GM18867 (cell line): Measurements from ENCODE around the gene MYO3B.
"Not testable (repeated sequence)": the region's sequence is repeated elsewhere in the genome, so short reads cannot be mapped to it uniquely, and the experiment has no call there.

Source experiments
- ATAC-seq: cut with Tn5 transposase; IDR thresholded peaks from one replicate; pipeline ENCODE4 v1.9.1; 2021; ENCODE audit warnings: mild to moderate bottlenecking, moderate library complexity; ENCODE audit not compliant: unreplicated experiment

The MYO3B gene

GRCh38 chr2:170336408-170336807 lies 158.5 kb downstream of the MYO3B start:
- ATAC-seq, result no peak

- ATAC-seq, result no peak
Measured at GRCh38 chr2:170336916-170337315, 159.0 kb downstream of the MYO3B start.

- no peak for ATAC-seq
Measured at GRCh38 chr2:170339322-170339721, 161.4 kb downstream of the MYO3B start.

GRCh38 chr2:170339750-170340692 lies 162.1 kb downstream of the MYO3B start:
- ATAC-seq, result no peak

- peak; percentile 60 for ATAC-seq
Measured at GRCh38 chr2:170340693-170341068, 162.7 kb downstream of the MYO3B start.

GRCh38 chr2:170341684-170342623 lies 164.0 kb downstream of the MYO3B start:
- ATAC-seq, result no peak

- no peak for ATAC-seq
Measured at GRCh38 chr2:170344663-170345346, 166.9 kb downstream of the MYO3B start.

GRCh38 chr2:170345607-170346006 lies 167.7 kb downstream of the MYO3B start:
- no peak for ATAC-seq

GRCh38 chr2:170349269-170349668 lies 171.3 kb downstream of the MYO3B start:
- not testable (repeated sequence) for ATAC-seq

GRCh38 chr2:170350929-170351826 lies 173.2 kb downstream of the MYO3B start:
- ATAC-seq, result no peak

GRCh38 chr2:170353723-170354122 lies 175.8 kb downstream of the MYO3B start:
- ATAC-seq, result no peak

GRCh38 chr2:170354388-170354787 lies 176.4 kb downstream of the MYO3B start:
- ATAC-seq, result no peak

GRCh38 chr2:170354855-170355780 lies 177.2 kb downstream of the MYO3B start:
- ATAC-seq, result no peak

GRCh38 chr2:170359466-170359865 lies 181.5 kb downstream of the MYO3B start:
- no peak for ATAC-seq

- no peak for ATAC-seq
Measured at GRCh38 chr2:170360546-170361089, 182.7 kb downstream of the MYO3B start.

- ATAC-seq, result peak; percentile 54
Measured at GRCh38 chr2:170361090-170361936, 183.4 kb downstream of the MYO3B start.

GRCh38 chr2:170362313-170362870 lies 184.4 kb downstream of the MYO3B start:
- ATAC-seq, result no peak
